ENCODE results near the gene ISCA2.

The ISCA2 gene

GRCh38 chr14:74459976-74460375 lies 33.6 kb upstream of the ISCA2 start:
- DNase-seq (ENCODE audit: low spot score): no peak
- no peak for TF ChIP-seq CTCF (IDR thresholded peaks at IDR 0.05; ENCODE audit: extremely low read depth, insufficient read depth, missing control alignments)
- in situ Hi-C loops (cut with MboI; ENCODE audit: low pct_unique_long_range_greater_than_20kb, low sequenced_read_pairs, unreplicated experiment): no loop called here

DNA sequence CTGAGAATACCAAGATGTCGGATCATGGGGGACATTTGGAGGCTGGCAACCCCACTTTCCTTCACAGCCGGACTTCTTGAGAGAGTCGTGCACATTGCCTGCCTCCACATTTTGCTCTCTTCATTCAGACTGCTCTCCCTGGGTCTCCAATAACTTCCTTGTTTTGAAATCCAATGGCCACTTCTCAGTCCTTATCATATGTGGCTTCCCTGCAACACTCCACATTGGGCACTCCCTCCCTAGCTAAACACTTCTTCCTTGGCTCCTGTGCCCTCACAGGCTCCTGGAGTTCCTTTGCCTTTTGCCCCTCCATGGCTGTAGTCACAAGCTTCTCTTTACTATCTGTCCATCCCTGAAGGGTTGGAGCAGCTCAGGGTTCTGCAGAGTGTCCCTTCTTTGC lies 30.6 kb upstream of the ISCA2 start:
- in situ Hi-C loops (cut with MboI; ENCODE audit: low pct_unique_long_range_greater_than_20kb, low sequenced_read_pairs, unreplicated experiment): no loop called here
- no peak for TF ChIP-seq CTCF (IDR thresholded peaks at IDR 0.05; ENCODE audit: extremely low read depth, insufficient read depth, missing control alignments)
- no peak for DNase-seq (ENCODE audit: low spot score)

DNA sequence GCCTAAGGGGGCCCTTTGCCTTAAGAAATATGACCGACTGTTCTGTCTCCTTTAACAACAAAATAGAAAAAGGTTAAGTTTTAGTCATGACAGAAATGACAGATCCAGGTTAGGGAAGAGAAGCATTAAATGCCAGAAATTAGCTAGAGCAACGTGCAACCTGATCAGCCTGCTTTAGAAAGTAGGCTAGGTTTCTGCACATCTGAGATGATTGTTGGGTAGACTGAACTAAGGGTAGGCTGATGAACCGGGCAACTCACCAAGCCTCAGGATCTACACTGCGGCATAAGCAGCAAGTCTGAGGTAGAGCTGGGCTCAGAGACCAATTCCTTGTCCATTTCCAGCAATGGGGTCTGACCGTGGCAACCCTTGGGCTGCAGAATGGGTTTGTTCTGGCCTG lies 29.9 kb upstream of the ISCA2 start:
- no peak for TF ChIP-seq CTCF (IDR thresholded peaks at IDR 0.05; ENCODE audit: extremely low read depth, insufficient read depth, missing control alignments)
- in situ Hi-C loops (cut with MboI; ENCODE audit: low pct_unique_long_range_greater_than_20kb, low sequenced_read_pairs, unreplicated experiment): no loop called here
- no peak for DNase-seq (ENCODE audit: low spot score)

DNA sequence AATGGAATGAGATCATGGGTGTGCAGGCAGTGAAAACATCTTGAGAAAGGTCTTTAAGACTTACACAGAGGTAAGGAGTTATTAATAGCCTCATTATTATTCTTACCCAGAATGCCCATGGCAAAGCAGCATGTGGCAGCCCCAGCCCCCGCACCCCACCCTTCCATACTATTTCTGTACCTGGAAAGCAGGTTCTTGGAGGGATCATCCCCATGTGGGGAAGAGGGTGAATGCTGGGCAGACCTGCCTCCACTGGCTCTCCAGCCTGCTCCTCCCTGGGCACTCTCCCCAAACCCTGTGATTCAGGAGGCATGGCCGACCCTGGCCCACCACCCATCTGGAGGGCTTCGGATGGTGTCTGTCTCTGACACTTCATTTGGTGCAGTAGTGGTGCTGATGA lies 28.8 kb upstream of the ISCA2 start:
- no peak for DNase-seq (ENCODE audit: low spot score)
- in situ Hi-C loops (cut with MboI; ENCODE audit: low pct_unique_long_range_greater_than_20kb, low sequenced_read_pairs, unreplicated experiment): no loop called here
- TF ChIP-seq CTCF (IDR thresholded peaks at IDR 0.05; ENCODE audit: extremely low read depth, insufficient read depth, missing control alignments): no peak

GRCh38 chr14:74465335-74465734 lies 28.2 kb upstream of the ISCA2 start:
- in situ Hi-C loops (cut with MboI; ENCODE audit: low pct_unique_long_range_greater_than_20kb, low sequenced_read_pairs, unreplicated experiment): no loop called here
- TF ChIP-seq CTCF (IDR thresholded peaks at IDR 0.05; ENCODE audit: extremely low read depth, insufficient read depth, missing control alignments): no peak
- no peak for DNase-seq (ENCODE audit: low spot score)

- DNase-seq (ENCODE audit: low spot score): no peak
- in situ Hi-C loops (cut with MboI; ENCODE audit: low pct_unique_long_range_greater_than_20kb, low sequenced_read_pairs, unreplicated experiment): no loop called here
- no peak for TF ChIP-seq CTCF (IDR thresholded peaks at IDR 0.05; ENCODE audit: extremely low read depth, insufficient read depth, missing control alignments)
Observed at GRCh38 chr14:74468513-74468912, 25.1 kb upstream of the ISCA2 start.
